ENCODE measurements around the gene OR5M3.

Gene OR5M3

DNA sequence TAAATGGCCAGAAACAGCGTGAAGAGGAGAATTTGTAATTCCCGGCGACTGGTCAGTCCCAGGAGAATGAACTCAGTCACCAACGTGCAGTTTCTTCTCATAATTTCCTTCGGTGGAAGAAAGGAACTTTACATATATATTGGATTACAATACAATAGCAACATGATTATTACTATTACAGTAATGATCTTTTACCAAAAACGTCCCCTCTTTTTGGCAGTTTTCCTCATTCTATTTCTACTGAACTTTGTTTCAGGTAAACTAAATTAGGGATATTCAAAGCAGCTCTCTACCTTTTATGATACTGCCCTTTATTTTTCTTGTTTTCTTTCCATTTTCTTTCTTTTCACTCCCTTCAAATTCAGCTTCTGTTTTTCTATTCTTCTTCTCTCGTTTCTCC lies 18.1 kb upstream of the OR5M3 start, which contains the start of gene OR5M8:
Gene OR5M8, minus strand, starts transcription at position 101 of the 400 bp plus-strand sequence. Its CDS starts 0 bp downstream, at position 101.
- TF ChIP-seq SP1 (IDR thresholded peaks at IDR 0.05) (no peak), FOXM1 (IDR thresholded peaks at IDR 0.05; ENCODE audit: borderline replicate concordance) (no peak), SUZ12 (IDR thresholded peaks at IDR 0.05) (no peak), L3MBTL2 (conservative IDR thresholded peaks at IDR 0.05) (no peak), ZNF384 (IDR thresholded peaks at IDR 0.05) (no peak), LEF1 (IDR thresholded peaks at IDR 0.05; ENCODE audit: borderline replicate concordance) (no peak), ARNT (IDR thresholded peaks at IDR 0.05) (no peak), FOXA1 (IDR thresholded peaks at IDR 0.05) (no peak), FOXK2 (IDR thresholded peaks at IDR 0.05) (no peak), TARDBP (IDR thresholded peaks at IDR 0.05) (no peak), NFRKB (IDR thresholded peaks at IDR 0.05) (no peak), BHLHE40 (IDR thresholded peaks at IDR 0.05; ENCODE audit: borderline replicate concordance) (no peak), HDGF (IDR thresholded peaks at IDR 0.05; ENCODE audit: borderline replicate concordance) (no peak), ELF4 (IDR thresholded peaks at IDR 0.05) (no peak)
- TF ChIP-seq, protein P1, sequence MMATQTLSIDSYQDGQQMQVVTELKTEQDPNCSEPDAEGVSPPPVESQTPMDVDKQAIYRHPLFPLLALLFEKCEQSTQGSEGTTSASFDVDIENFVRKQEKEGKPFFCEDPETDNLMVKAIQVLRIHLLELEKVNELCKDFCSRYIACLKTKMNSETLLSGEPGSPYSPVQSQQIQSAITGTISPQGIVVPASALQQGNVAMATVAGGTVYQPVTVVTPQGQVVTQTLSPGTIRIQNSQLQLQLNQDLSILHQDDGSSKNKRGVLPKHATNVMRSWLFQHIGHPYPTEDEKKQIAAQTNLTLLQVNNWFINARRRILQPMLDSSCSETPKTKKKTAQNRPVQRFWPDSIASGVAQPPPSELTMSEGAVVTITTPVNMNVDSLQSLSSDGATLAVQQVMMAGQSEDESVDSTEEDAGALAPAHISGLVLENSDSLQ (IDR thresholded peaks at IDR 0.05), result no peak
- CTCF ChIA-PET, result no interaction called here
- POLR2A ChIA-PET, result no interaction called here
- no peak for DNase-seq (ENCODE audit: extremely low spot score)

DNA sequence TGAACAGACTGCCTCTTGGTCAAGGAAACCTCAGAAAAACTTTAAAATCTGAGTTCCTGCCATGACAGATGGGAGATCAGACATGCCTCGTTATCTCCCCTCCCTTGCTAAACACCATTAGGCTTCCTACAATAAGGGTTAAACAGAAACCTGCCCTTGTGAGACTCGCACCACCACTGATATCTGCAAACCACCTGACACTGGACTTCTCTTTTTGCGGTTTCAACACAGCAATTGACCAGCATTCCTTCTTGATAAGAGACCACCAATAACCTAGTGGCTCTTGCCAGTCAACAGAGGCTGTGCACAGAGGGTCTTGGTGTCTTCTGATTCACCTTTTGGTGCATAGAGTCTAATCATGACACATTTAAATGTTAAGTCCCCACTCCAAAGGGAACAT lies 13.6 kb upstream of the OR5M3 start:
- DNase-seq (ENCODE audit: extremely low spot score), result no peak
- ChIA-PET CTCF (no interaction called here), POLR2A (no interaction called here)
- TF ChIP-seq CTBP1 (IDR thresholded peaks at IDR 0.05; ENCODE audit: borderline replicate concordance), result no peak
- TF ChIP-seq L3MBTL2 (conservative IDR thresholded peaks at IDR 0.05), result no peak
- no peak for TF ChIP-seq SUZ12 (IDR thresholded peaks at IDR 0.05)
- no peak for TF ChIP-seq BHLHE40 (IDR thresholded peaks at IDR 0.05; ENCODE audit: borderline replicate concordance)
- TF ChIP-seq, protein P1 (IDR thresholded peaks at IDR 0.05), result no peak

DNA sequence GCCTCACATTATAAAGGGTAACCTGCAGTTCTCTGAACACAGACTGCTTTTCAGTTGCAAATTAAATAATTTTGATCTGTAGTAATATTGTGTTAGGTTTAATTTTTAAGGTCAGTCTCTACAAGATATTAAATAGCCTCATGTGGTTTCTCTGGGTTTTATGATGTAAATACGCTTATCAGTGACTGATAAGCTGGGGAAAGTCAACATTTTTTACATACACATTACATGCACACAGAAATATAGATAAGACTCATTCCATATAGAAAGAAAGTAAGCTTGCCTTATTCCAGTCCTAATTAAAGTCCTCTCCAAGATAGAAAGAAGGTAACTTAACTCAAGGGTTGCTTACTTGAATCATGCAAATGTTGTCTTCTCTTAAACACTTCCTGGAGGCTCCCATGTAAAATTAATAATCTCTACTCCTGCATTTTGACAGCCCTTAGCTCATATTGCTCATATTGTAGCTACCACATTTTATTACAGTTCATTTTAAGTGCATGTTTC lies 1.6 kb upstream of the OR5M3 start:
- TF ChIP-seq SUZ12 (IDR thresholded peaks at IDR 0.05) (no peak), LEF1 (IDR thresholded peaks at IDR 0.05; ENCODE audit: borderline replicate concordance) (no peak), TARDBP (IDR thresholded peaks at IDR 0.05) (no peak), L3MBTL2 (conservative IDR thresholded peaks at IDR 0.05) (no peak)
- TF ChIP-seq, protein P1 (IDR thresholded peaks at IDR 0.05), result no peak
- ChIA-PET CTCF (no interaction called here), POLR2A (no interaction called here)
- no peak for DNase-seq (ENCODE audit: extremely low spot score)

DNA sequence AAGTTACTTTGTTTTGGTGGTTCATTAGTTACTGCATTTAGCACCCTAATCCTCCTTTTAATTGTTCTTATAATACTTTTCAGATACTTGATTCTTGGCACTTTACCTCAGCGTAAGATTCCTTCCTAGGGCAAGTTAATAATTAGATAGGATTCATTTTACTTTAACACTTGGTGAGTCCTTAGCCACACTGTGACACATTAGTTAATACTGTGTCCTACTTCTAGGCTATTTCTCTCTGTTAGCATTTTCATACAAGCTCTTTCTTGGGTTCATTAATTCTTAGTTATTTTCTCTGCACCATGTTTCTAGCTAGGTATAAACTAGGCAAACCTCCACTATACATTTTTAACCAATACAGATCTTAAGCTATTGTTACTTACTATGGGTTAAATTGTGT lies 16.1 kb downstream of the OR5M3 start:
- POLR2A ChIA-PET, result no interaction called here
- no peak for DNase-seq (ENCODE audit: extremely low spot score)
- CTCF ChIA-PET, result no interaction called here
- TF ChIP-seq ZNF384 (IDR thresholded peaks at IDR 0.05) (no peak), ARNT (IDR thresholded peaks at IDR 0.05) (no peak), BHLHE40 (IDR thresholded peaks at IDR 0.05; ENCODE audit: borderline replicate concordance) (no peak), SUZ12 (IDR thresholded peaks at IDR 0.05) (no peak), L3MBTL2 (conservative IDR thresholded peaks at IDR 0.05) (no peak), ELF4 (IDR thresholded peaks at IDR 0.05) (no peak), FOXM1 (IDR thresholded peaks at IDR 0.05; ENCODE audit: borderline replicate concordance) (no peak), SP1 (IDR thresholded peaks at IDR 0.05) (no peak), TARDBP (IDR thresholded peaks at IDR 0.05) (no peak), FOXA1 (IDR thresholded peaks at IDR 0.05) (no peak)
- TF ChIP-seq, protein P1 (IDR thresholded peaks at IDR 0.05), result no peak

DNA sequence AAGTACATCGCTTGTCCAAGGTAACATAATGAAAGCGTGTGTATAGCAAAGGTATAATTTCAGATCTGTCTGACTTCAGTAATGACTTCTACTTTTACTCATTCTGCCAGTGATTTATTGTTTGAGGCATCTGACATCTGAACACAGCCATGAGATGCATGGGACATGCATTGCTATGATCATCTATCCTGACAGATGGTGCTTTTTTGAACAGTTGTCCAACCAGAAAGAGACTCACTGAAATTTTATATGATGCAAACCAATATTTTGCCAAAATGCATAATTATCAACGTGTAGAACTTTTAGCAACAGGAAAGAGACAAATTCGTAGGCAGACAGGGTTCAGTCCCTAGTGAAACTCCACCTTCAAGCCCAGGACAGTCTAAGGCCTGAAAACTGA lies 19.6 kb downstream of the OR5M3 start:
- ChIA-PET POLR2A (no interaction called here), CTCF (no interaction called here)
- DNase-seq (ENCODE audit: extremely low spot score), result no peak
- TF ChIP-seq, protein P1 (IDR thresholded peaks at IDR 0.05), result no peak
- TF ChIP-seq ZNF384 (IDR thresholded peaks at IDR 0.05) (no peak), TARDBP (IDR thresholded peaks at IDR 0.05) (no peak), NFRKB (IDR thresholded peaks at IDR 0.05) (no peak), SP1 (IDR thresholded peaks at IDR 0.05) (no peak), BHLHE40 (IDR thresholded peaks at IDR 0.05; ENCODE audit: borderline replicate concordance) (no peak), CTBP1 (IDR thresholded peaks at IDR 0.05; ENCODE audit: borderline replicate concordance) (no peak), FOXK2 (IDR thresholded peaks at IDR 0.05) (no peak)
